ENCODE results near the gene AVPI1.

The AVPI1 gene

GRCh38 chr10:97721871-97722780, 35.1 kb upstream of the AVPI1 start:
- Histone ChIP-seq H3K4me1 (ENCODE audit: control insufficient read depth, insufficient read depth, low read length, unreplicated experiment) (peaks cover 28% of the 10 kb centered on the region), H3K27ac (ENCODE audit: low read depth, low read length) (no peak overlapping the region), H3K4me3 (ENCODE audit: low read depth, low read length) (no peak overlapping the region), H3K27me3 (ENCODE audit: insufficient read depth, low read length) (no peaks in the 10 kb centered on the region), H2AFZ (ENCODE audit: low read length, unreplicated experiment) (no peak overlapping the region), H3K79me2 (ENCODE audit: control insufficient read depth, insufficient read depth, low read length, unreplicated experiment) (peaks cover 8% of the 10 kb centered on the region), H3K36me3 (ENCODE audit: insufficient read depth, low read length) (peaks cover 12% of the 10 kb centered on the region)

GRCh38 chr10:97719602-97720001, 32.6 kb upstream of the AVPI1 start:
- Histone ChIP-seq H3K4me1 (ENCODE audit: control insufficient read depth, insufficient read depth, low read length, unreplicated experiment) (peaks cover 37% of the 10 kb centered on the region), H3K27ac (ENCODE audit: low read depth, low read length) (no peak overlapping the region), H3K4me3 (ENCODE audit: low read depth, low read length) (no peak overlapping the region), H2AFZ (ENCODE audit: low read length, unreplicated experiment) (no peak overlapping the region), H3K27me3 (ENCODE audit: insufficient read depth, low read length) (no peaks in the 10 kb centered on the region), H3K36me3 (ENCODE audit: insufficient read depth, low read length) (peaks cover 20% of the 10 kb centered on the region), H3K79me2 (ENCODE audit: control insufficient read depth, insufficient read depth, low read length, unreplicated experiment) (peaks cover 33% of the 10 kb centered on the region)

DNA sequence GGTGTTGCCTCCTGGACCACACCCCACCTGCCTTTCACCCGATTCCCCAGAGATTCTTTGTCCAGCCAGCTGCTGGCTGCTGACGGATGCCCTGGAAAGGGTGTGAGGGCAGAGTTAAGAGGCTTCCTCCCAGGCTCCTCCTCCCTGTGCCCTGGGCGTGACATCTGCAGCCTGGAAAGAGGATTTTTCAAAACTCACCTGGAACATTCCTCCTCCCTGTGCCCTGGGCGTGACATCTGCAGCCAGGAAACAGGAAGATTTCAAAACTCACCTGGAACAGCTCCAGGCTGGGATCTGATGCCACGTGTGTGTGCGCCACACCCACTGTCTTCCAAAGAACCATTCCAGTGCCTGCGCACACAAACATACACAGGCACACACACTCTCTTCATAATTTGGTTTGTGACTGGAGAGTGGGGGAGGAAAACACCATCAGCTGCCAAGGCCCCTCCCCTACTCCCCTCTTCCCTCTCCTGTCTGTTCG, 31.7 kb upstream of the AVPI1 start:
- peaks cover 20% of the 10 kb centered on the region for H3K36me3 ChIP-seq (ENCODE audit: insufficient read depth, low read length)
- no peak overlapping the region for H3K4me3 ChIP-seq (ENCODE audit: low read depth, low read length)
- peaks cover 33% of the 10 kb centered on the region for H3K4me1 ChIP-seq (ENCODE audit: control insufficient read depth, insufficient read depth, low read length, unreplicated experiment)
- no peak overlapping the region for H3K27ac ChIP-seq (ENCODE audit: low read depth, low read length)
- H2AFZ ChIP-seq (ENCODE audit: low read length, unreplicated experiment): no peak overlapping the region
- no peaks in the 10 kb centered on the region for H3K27me3 ChIP-seq (ENCODE audit: insufficient read depth, low read length)
- peaks cover 36% of the 10 kb centered on the region for H3K79me2 ChIP-seq (ENCODE audit: control insufficient read depth, insufficient read depth, low read length, unreplicated experiment)

GRCh38 chr10:97718178-97718577, 31.1 kb upstream of the AVPI1 start:
- no peaks in the 10 kb centered on the region for H3K27me3 ChIP-seq (ENCODE audit: insufficient read depth, low read length)
- H3K27ac ChIP-seq (ENCODE audit: low read depth, low read length): no peak overlapping the region
- no peak overlapping the region for H2AFZ ChIP-seq (ENCODE audit: low read length, unreplicated experiment)
- H3K36me3 ChIP-seq (ENCODE audit: insufficient read depth, low read length): peaks cover 20% of the 10 kb centered on the region
- H3K79me2 ChIP-seq (ENCODE audit: control insufficient read depth, insufficient read depth, low read length, unreplicated experiment): peaks cover 36% of the 10 kb centered on the region
- no peak overlapping the region for H3K4me3 ChIP-seq (ENCODE audit: low read depth, low read length)
- H3K4me1 ChIP-seq (ENCODE audit: control insufficient read depth, insufficient read depth, low read length, unreplicated experiment): peaks cover 34% of the 10 kb centered on the region

- no peak overlapping the region for H3K27ac ChIP-seq (ENCODE audit: low read depth, low read length)
- peaks cover 20% of the 10 kb centered on the region for H3K36me3 ChIP-seq (ENCODE audit: insufficient read depth, low read length)
- H3K4me3 ChIP-seq (ENCODE audit: low read depth, low read length): no peak overlapping the region
- peaks cover 36% of the 10 kb centered on the region for H3K79me2 ChIP-seq (ENCODE audit: control insufficient read depth, insufficient read depth, low read length, unreplicated experiment)
- H3K27me3 ChIP-seq (ENCODE audit: insufficient read depth, low read length): no peaks in the 10 kb centered on the region
- H2AFZ ChIP-seq (ENCODE audit: low read length, unreplicated experiment): no peak overlapping the region
- H3K4me1 ChIP-seq (ENCODE audit: control insufficient read depth, insufficient read depth, low read length, unreplicated experiment): peaks cover 40% of the 10 kb centered on the region
These were observed 30.6 kb upstream of the AVPI1 start for GRCh38 chr10:97717627-97718026.

- peak overlapping the region; percentile 9 for H2AFZ ChIP-seq (ENCODE audit: low read length, unreplicated experiment)
- peak overlapping the region; percentile 85 for H3K4me3 ChIP-seq (ENCODE audit: low read depth, low read length)
- peaks cover 40% of the 10 kb centered on the region for H3K4me1 ChIP-seq (ENCODE audit: control insufficient read depth, insufficient read depth, low read length, unreplicated experiment)
- no peaks in the 10 kb centered on the region for H3K27me3 ChIP-seq (ENCODE audit: insufficient read depth, low read length)
- H3K27ac ChIP-seq (ENCODE audit: low read depth, low read length): peak overlapping the region; percentile 64; the same call in 1 of the 2 replicates
- peaks cover 36% of the 10 kb centered on the region for H3K79me2 ChIP-seq (ENCODE audit: control insufficient read depth, insufficient read depth, low read length, unreplicated experiment)
- H3K36me3 ChIP-seq (ENCODE audit: insufficient read depth, low read length): peaks cover 20% of the 10 kb centered on the region
These were observed 28.3 kb upstream of the AVPI1 start for GRCh38 chr10:97715259-97715874.

GRCh38 chr10:97714401-97715258, 27.6 kb upstream of the AVPI1 start:
- Histone ChIP-seq H3K27me3 (ENCODE audit: insufficient read depth, low read length) (no peaks in the 10 kb centered on the region), H3K79me2 (ENCODE audit: control insufficient read depth, insufficient read depth, low read length, unreplicated experiment) (peaks cover 36% of the 10 kb centered on the region), H3K4me1 (ENCODE audit: control insufficient read depth, insufficient read depth, low read length, unreplicated experiment) (peaks cover 40% of the 10 kb centered on the region), H2AFZ (ENCODE audit: low read length, unreplicated experiment) (peak overlapping the region; percentile 10), H3K4me3 (ENCODE audit: low read depth, low read length) (peak overlapping the region; percentile 85), H3K27ac (ENCODE audit: low read depth, low read length) (peak overlapping the region; percentile 64), H3K36me3 (ENCODE audit: insufficient read depth, low read length) (peaks cover 20% of the 10 kb centered on the region)

DNA sequence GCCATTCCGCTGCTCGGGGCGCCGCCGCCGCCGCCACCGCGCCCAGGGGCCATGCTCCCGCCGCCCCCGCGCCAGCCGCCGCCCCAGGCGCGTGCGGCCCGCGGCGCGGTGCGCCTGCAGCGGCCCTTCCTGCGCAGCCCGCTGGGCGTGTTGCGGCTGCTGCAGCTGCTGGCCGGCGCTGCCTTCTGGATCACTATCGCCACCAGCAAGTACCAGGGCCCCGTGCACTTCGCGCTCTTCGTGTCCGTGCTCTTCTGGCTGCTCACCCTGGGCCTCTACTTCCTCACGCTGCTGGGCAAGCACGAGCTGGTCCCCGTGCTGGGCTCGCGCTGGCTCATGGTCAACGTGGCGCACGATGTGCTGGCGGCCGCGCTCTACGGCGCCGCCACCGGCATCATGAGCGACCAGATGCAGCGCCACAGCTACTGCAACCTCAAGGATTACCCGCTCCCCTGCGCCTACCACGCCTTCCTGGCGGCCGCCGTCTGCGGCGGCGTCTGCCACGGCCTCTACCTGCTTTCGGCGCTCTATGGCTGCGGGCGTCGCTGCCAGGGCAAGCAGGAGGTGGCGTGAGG, 26.9 kb upstream of the AVPI1 start:
- peak overlapping the region; percentile 10 for H2AFZ ChIP-seq (ENCODE audit: low read length, unreplicated experiment)
- H3K4me1 ChIP-seq (ENCODE audit: control insufficient read depth, insufficient read depth, low read length, unreplicated experiment): peaks cover 38% of the 10 kb centered on the region
- H3K27ac ChIP-seq (ENCODE audit: low read depth, low read length): peak overlapping the region; percentile 64

DNA sequence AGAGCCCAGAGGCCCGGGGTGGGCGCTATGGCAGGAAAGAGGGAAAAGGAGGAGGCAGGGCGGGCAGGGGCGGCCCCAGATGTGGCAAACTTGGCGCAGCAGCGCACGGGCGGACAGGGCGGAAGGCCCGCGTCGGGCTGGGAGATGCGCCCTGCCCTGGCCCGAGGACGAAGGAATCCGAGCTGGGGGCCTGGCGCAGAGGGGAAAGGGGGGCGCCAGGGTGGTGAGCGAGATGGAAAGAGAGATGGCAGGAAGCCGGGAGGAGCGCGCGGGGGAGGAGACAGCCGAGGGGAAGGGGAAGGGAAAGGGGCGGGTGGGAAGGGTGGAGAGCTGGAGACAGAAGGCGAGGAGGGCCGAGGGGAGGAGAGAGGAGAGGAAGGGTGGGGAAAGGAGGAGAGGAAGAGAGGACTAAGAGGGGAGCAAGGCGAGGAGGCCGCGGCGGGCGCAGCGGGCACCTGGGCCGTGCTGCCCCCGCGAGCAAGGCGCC, 26.3 kb upstream of the AVPI1 start, which contains the start of gene MARVELD1:
MARVELD1 (plus strand) TSS at position 392 of the 487 bp plus-strand sequence. CDS start 147 bp downstream, outside the sequence.
- peak within 1 kb of the TSS; percentile 64 for H3K27ac ChIP-seq (ENCODE audit: low read depth, low read length)
- no peaks in the 10 kb centered on the region for H3K27me3 ChIP-seq (ENCODE audit: insufficient read depth, low read length)
- H2AFZ ChIP-seq (ENCODE audit: low read length, unreplicated experiment): peak within 1 kb of the TSS; percentile 86
- H3K36me3 ChIP-seq (ENCODE audit: insufficient read depth, low read length): peaks cover 16% of the 10 kb centered on the region
- H3K4me1 ChIP-seq (ENCODE audit: control insufficient read depth, insufficient read depth, low read length, unreplicated experiment): peaks cover 32% of the 10 kb centered on the region
- H3K79me2 ChIP-seq (ENCODE audit: control insufficient read depth, insufficient read depth, low read length, unreplicated experiment): peaks cover 36% of the 10 kb centered on the region
- peak within 1 kb of the TSS; percentile 85 for H3K4me3 ChIP-seq (ENCODE audit: low read depth, low read length)

More for the DNA sequence above, 26.9 kb upstream of the AVPI1 start:
- H3K79me2 ChIP-seq (ENCODE audit: control insufficient read depth, insufficient read depth, low read length, unreplicated experiment): peaks cover 36% of the 10 kb centered on the region
- H3K27me3 ChIP-seq (ENCODE audit: insufficient read depth, low read length): no peaks in the 10 kb centered on the region
- H3K36me3 ChIP-seq (ENCODE audit: insufficient read depth, low read length): peaks cover 20% of the 10 kb centered on the region
- peak overlapping the region; percentile 85 for H3K4me3 ChIP-seq (ENCODE audit: low read depth, low read length)
